ENCODE measurements around the gene ROBO4.

GRCh38 chr11:124865181-124865901 is 32.3 kb downstream of the ROBO4 start, which contains the start of gene ROBO3:
- no peak for TF ChIP-seq CTCF (IDR thresholded peaks at IDR 0.05; ENCODE audit: low read depth, low read length, poor library complexity, severe bottlenecking)
- no peak for TF ChIP-seq EZH2phosphoT487 (IDR thresholded peaks at IDR 0.05; ENCODE audit: borderline replicate concordance, low read length)
